SU-DHL-6 (cell line): Measurements from ENCODE around the gene ADGRG1.

ENCODE experiments used
- EZH2phosphoT487 ChIP-seq: fragments of 200-600 bp; sonication (generic), shearing (Covaris generic); conservative IDR thresholded peaks from 2 replicates; pipeline ENCODE4 v1.6.1; 2018; ENCODE audit warnings: mild to moderate bottlenecking, antibody characterized with exemption, low read length, moderate library complexity, mixed read lengths
- TF ChIP-seq, protein P1 (sequence below): fragments of 200-600 bp; sonication (generic); IDR thresholded peaks from one replicate; pipeline ENCODE4 v1.5.1; 2017; ENCODE audit warnings: antibody characterized with exemption, mild to moderate bottlenecking, low read length, moderate library complexity; ENCODE audit not compliant: insufficient read depth, poor library complexity, severe bottlenecking

- TF ChIP-seq EZH2phosphoT487: no peak
- TF ChIP-seq, protein P1, sequence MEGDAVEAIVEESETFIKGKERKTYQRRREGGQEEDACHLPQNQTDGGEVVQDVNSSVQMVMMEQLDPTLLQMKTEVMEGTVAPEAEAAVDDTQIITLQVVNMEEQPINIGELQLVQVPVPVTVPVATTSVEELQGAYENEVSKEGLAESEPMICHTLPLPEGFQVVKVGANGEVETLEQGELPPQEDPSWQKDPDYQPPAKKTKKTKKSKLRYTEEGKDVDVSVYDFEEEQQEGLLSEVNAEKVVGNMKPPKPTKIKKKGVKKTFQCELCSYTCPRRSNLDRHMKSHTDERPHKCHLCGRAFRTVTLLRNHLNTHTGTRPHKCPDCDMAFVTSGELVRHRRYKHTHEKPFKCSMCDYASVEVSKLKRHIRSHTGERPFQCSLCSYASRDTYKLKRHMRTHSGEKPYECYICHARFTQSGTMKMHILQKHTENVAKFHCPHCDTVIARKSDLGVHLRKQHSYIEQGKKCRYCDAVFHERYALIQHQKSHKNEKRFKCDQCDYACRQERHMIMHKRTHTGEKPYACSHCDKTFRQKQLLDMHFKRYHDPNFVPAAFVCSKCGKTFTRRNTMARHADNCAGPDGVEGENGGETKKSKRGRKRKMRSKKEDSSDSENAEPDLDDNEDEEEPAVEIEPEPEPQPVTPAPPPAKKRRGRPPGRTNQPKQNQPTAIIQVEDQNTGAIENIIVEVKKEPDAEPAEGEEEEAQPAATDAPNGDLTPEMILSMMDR: no peak
These were observed 11.8 kb downstream of the ADGRG1 start for GRCh38 chr16:57640185-57640584.
